Gastrocnemius medialis (tissue), 4 donors: ENCODE data around the gene DBNDD1. TPM values are rescaled to one million over a fixed set of nuclear protein-coding genes. Genes with fewer than 3 reads are reported as not detected.

Source experiments
- ATAC-seq, 2 donors: fragments of 150-250 bp; one replicate each; pipeline ENCODE4 v1.9.1; 2016
- DNase-seq, 2 donors: peaks; one replicate each; pipeline ENCODE4 v3.0.0-alpha.2; 2019
- H3K27ac ChIP-seq, 4 donors: fragments of 200-600 bp; sonication (generic); 1 replicate in 1 of 4; 2 replicates in 3 of 4; pipeline ENCODE4 v1.5.1; 2016 to 2018; ENCODE audit warnings: mild to moderate bottlenecking in 2 of 4, moderate library complexity in 1 of 4
- H3K27me3 ChIP-seq, 3 donors: fragments of 200-600 bp; sonication (generic) in 2 of 3; 1 replicate in 1 of 3; 2 replicates in 2 of 3; pipeline versions ENCODE4 v1.5.1 to v1.6.0; 2016 to 2019; ENCODE audit warnings: mild to moderate bottlenecking in 1 of 3, moderate library complexity in 1 of 3
- H3K36me3 ChIP-seq, 2 donors: fragments of 200-600 bp; sonication (generic) in 1 of 2; one replicate each; pipeline ENCODE4 v1.5.1; 2017 to 2018
- H3K4me1 ChIP-seq, 2 donors: fragments of 200-600 bp; sonication (generic) in 1 of 2; one replicate each; pipeline ENCODE4 v1.5.1; 2016 to 2017; ENCODE audit warnings: mild to moderate bottlenecking in 2 of 2
- H3K4me3 ChIP-seq, 4 donors: fragments of 200-600 bp; sonication (generic) in 3 of 4; 1 replicate in 1 of 4; 2 replicates in 3 of 4; pipeline ENCODE4 v1.5.1; 2016 to 2019; ENCODE audit warnings: mild to moderate bottlenecking in 2 of 4
- H3K9me3 ChIP-seq, 3 donors: fragments of 200-600 bp; sonication (generic) in 2 of 3; 1 replicate in 1 of 3; 2 replicates in 2 of 3; pipeline ENCODE4 v1.5.1; 2016 to 2019
- POLR2A ChIP-seq, 2 donors: fragments of 450-650 bp; IDR thresholded peaks; one replicate each; pipeline ENCODE4 v1.6.1; 2017; ENCODE audit warnings: antibody characterized with exemption in 2 of 2, mild to moderate bottlenecking in 2 of 2, moderate library complexity in 2 of 2
- in situ Hi-C, 4 donors: fragments of 200-750 bp; cut with MboI; loops; one replicate each; pipeline versions ENCODE4 v1.15.0 to v1.8.0; 2017; ENCODE audit warnings: low sequenced_read_pairs in 4 of 4
- intact Hi-C: fragments of 100-400 bp; cut with DNase I; formaldehyde crosslinking; loops from one replicate; pipeline ENCODE4 v1.15.1; 2023; ENCODE audit warnings: low total_unique reads
- total RNA-seq, 4 donors: library from RNA; depleted of rRNA; stranded (reverse); fragments of >200 nt; gene quantifications; one replicate each; pipeline versions ENCODE4 v1.1.0 to v1.2.3, GENCODE V29; 2016
- TF ChIP-seq, protein P1 (sequence below), 5 experiments: fragments of 450-650 bp in 3 of 5; fragments of 200-600 bp in 2 of 5; sonication (generic) in 2 of 5; IDR thresholded peaks in 4 of 5; conservative IDR thresholded peaks in 1 of 5; 1 replicate in 4 of 5; 2 replicates in 1 of 5; pipeline ENCODE4 v1.5.1; 2016 to 2019; ENCODE audit warnings: antibody characterized with exemption in 5 of 5, mild to moderate bottlenecking in 3 of 5, moderate library complexity in 3 of 5

The DBNDD1 gene
- total RNA-seq, 4 donors from 2014 or later: 9.3 to 25.9 (median 23.7) TPM

DNA sequence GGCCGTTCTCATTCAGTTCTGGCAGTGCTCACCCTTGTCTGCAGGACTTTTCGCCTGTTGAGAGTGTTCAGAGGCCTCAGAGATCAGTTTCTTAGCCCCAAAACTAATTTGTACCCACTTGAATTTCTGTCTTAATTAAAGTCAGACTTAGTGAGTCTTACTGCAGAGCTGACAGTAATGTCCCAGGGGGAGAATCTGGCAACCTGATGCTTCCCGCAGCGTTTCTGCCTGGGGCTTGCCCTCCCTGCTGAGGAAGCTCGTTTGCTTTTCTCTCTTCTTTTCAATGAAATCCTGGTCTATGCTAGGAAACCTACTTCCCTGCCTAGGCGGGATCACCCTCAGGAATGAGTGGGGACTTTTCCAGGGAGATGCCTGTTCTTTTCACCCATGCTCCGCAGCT, 25.3 kb downstream of the DBNDD1 start:
- peak in 1 of 2 donors; percentile 6 for ATAC-seq
- DNase-seq: no peak
- in situ Hi-C loops: no loop called here
- Histone ChIP-seq H3K27ac (peak overlapping the region; percentile 82 to 96 (median 93)), H3K4me1 (no peaks in the 10 kb centered on the region), H3K9me3 (peaks cover 0 to 4% (median 0%) of the 10 kb centered on the region in 3 donors), H3K27me3 (no peaks in the 10 kb centered on the region), H3K36me3 (peaks cover 0 to 52% of the 10 kb centered on the region in 2 donors), H3K4me3 (no peak overlapping the region)
- intact Hi-C loops: no loop called here
- no peak for TF ChIP-seq POLR2A (IDR thresholded peaks at IDR 0.05)
- TF ChIP-seq, protein P1, sequence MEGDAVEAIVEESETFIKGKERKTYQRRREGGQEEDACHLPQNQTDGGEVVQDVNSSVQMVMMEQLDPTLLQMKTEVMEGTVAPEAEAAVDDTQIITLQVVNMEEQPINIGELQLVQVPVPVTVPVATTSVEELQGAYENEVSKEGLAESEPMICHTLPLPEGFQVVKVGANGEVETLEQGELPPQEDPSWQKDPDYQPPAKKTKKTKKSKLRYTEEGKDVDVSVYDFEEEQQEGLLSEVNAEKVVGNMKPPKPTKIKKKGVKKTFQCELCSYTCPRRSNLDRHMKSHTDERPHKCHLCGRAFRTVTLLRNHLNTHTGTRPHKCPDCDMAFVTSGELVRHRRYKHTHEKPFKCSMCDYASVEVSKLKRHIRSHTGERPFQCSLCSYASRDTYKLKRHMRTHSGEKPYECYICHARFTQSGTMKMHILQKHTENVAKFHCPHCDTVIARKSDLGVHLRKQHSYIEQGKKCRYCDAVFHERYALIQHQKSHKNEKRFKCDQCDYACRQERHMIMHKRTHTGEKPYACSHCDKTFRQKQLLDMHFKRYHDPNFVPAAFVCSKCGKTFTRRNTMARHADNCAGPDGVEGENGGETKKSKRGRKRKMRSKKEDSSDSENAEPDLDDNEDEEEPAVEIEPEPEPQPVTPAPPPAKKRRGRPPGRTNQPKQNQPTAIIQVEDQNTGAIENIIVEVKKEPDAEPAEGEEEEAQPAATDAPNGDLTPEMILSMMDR (IDR thresholded peaks at IDR 0.05 in 4 of 5, conservative IDR thresholded peaks at IDR 0.05 in 1 of 5): no peak

DNA sequence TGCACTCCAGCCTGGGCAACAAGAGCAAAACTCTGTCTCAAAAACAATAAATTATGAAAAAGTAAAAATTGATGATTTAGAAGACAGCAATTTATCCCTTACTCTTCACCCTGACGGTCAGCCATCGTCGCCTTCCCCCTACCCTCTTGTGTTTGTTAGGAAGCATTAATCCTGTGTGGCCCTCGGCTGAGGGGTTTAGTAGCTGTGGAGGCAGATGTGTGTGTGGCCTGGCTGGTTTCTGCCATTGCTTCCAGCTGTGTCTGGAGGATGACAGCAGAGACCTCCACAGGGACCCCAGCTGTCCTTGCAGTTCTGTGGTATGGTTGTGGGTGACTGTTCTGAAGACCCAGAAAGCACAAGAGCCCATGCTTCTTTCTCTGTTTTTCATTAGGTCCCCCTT, 25.9 kb downstream of the DBNDD1 start:
- TF ChIP-seq, protein P1 (IDR thresholded peaks at IDR 0.05 in 4 of 5, conservative IDR thresholded peaks at IDR 0.05 in 1 of 5): no peak
- TF ChIP-seq POLR2A (IDR thresholded peaks at IDR 0.05): no peak
- in situ Hi-C loops (no loop called here), intact Hi-C loops (no loop called here)
- Histone ChIP-seq H3K4me3 (no peak overlapping the region), H3K9me3 (peaks cover 0 to 4% (median 0%) of the 10 kb centered on the region in 3 donors), H3K27me3 (no peaks in the 10 kb centered on the region), H3K4me1 (no peaks in the 10 kb centered on the region), H3K36me3 (peaks cover 0 to 52% of the 10 kb centered on the region in 2 donors), H3K27ac (peak overlapping the region in 2 of 4 donors; percentile 93 to 96)
- ATAC-seq: no peak
- DNase-seq: no peak

DNA sequence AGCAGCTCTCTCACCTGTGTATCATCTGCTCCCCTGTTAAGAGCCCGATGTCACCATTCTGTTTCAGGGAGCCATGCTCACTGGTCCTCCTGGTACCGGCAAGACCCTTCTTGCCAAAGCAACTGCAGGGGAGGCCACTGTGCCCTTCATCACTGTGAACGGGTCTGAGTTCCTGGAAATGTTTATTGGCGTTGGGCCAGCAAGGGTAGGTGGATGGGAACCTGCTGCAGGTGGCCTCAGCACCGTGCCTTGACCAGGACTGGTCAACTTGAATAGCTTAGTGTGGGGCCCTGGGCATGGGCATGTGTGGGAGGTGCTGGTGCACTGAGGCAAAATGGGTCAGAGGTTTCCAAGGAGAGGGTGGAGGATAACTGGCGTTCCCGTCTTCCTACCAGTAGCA, 28.5 kb downstream of the DBNDD1 start:
- in situ Hi-C loops (no loop called here), intact Hi-C loops (no loop called here)
- H3K4me1 ChIP-seq: no peaks in the 10 kb centered on the region
- ATAC-seq: no peak
- H3K27ac ChIP-seq: no peak overlapping the region
- H3K36me3 ChIP-seq: peaks cover 0 to 51% of the 10 kb centered on the region in 2 donors
- H3K9me3 ChIP-seq: peaks cover 0 to 4% (median 0%) of the 10 kb centered on the region in 3 donors
- H3K27me3 ChIP-seq: no peaks in the 10 kb centered on the region
- no peak for DNase-seq
- TF ChIP-seq, protein P1 (IDR thresholded peaks at IDR 0.05 in 4 of 5, conservative IDR thresholded peaks at IDR 0.05 in 1 of 5): no peak
- TF ChIP-seq POLR2A (IDR thresholded peaks at IDR 0.05): no peak
- H3K4me3 ChIP-seq: no peak overlapping the region

DNA sequence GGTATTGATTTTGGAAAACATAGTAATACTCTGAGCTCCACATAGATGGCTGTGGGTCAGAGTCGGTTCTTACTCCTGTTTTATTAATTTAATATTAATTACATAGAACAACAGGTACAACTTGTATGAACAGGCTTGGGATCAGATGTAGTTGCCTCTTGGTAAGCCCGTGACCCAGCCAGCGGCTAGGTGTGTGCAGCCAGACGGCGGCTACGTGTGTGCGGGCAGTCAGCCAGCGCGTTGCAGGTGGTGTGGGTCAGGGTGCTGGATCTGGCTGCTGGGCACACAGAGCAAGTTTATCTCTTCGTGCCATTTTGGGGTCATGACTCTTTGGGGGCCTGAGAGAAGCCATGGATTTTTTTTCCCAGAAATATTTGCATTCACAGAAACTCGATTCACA, 30.3 kb downstream of the DBNDD1 start:
- in situ Hi-C loops: no loop called here
- Histone ChIP-seq H3K27me3 (no peaks in the 10 kb centered on the region), H3K27ac (no peak overlapping the region), H3K4me3 (no peak overlapping the region), H3K9me3 (no peaks in the 10 kb centered on the region), H3K4me1 (no peaks in the 10 kb centered on the region), H3K36me3 (peaks cover 2 to 54% of the 10 kb centered on the region in 2 donors)
- no peak for ATAC-seq
- DNase-seq: no peak
- intact Hi-C loops: no loop called here
- TF ChIP-seq POLR2A (IDR thresholded peaks at IDR 0.05): no peak
- TF ChIP-seq, protein P1 (IDR thresholded peaks at IDR 0.05 in 4 of 5, conservative IDR thresholded peaks at IDR 0.05 in 1 of 5): no peak

DNA sequence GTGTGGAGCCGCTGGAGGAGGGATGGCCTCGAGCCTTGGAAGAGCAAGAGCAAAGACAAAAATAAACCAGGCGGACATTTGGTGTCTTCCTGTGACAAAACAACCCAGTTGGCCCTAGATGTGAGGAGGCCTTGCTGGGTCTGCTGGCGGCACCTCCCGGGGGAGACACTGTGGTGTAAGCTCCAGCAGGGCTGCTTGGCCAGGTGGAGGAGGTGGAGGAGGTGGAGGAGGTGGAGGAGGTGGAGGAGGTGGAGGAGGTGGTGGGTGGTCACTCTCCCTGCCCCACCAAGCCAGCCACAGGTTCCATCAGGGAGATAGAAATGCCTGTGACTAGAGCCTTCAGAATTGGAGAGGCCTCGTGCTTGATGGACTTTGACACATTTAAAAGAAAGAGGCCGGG, 32.1 kb downstream of the DBNDD1 start:
- TF ChIP-seq, protein P1 (IDR thresholded peaks at IDR 0.05 in 4 of 5, conservative IDR thresholded peaks at IDR 0.05 in 1 of 5): no peak
- TF ChIP-seq POLR2A (IDR thresholded peaks at IDR 0.05): no peak
- Histone ChIP-seq H3K36me3 (peaks cover 2 to 50% of the 10 kb centered on the region in 2 donors), H3K27me3 (no peaks in the 10 kb centered on the region), H3K27ac (no peak overlapping the region), H3K4me1 (peaks cover 8 to 10% of the 10 kb centered on the region in 2 donors), H3K4me3 (no peak overlapping the region), H3K9me3 (no peaks in the 10 kb centered on the region)
- intact Hi-C loops (no loop called here), in situ Hi-C loops (no loop called here)
- ATAC-seq (no peak), DNase-seq (no peak)
